Measurements from ENCODE around the gene FERMT3. TPM values are rescaled to one million over a fixed set of nuclear protein-coding genes. Genes with fewer than 3 reads are reported as not detected.

FERMT3 gene
- total and polyA plus RNA-seq, 12 donors: 2.3 to 30.8 (median 6.8) TPM

DNA sequence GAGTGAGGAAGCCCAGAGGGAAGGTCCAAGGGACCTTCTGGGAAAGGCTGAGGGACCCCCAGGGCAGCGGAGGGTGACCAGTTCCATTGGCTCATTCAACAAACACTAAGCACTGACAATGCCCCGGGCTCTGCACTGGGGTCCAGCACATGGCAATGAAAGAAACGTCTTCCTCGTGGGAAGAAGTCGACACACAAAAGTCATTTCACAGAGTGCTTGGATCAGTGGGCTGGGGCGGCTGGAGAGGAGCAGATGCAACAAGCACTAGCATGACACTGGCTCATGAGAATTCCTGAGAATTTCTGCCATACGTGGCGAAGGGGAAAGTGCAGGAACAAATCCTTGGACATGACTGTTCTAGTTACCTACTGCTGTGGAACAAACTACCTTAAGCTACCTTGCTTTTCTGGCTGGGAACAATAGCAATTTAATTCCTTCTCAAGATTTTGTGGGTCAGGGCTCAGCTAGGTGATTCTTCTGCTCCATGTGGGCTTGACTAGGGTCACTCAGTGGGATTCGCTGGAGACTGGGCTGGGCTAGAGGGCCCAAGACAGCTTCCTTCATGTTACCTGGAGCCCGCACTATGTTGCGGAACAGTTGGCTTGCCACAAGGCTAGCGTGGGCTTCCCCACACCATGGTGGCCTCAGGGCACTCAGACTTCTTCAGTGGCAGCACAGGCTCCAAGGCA is 27.4 kb upstream of the FERMT3 start:
- intact Hi-C loops (cut with DNase I): no loop called here
- Histone ChIP-seq H3K4me1 (peaks cover 7 to 43% (median 34%) of the 10 kb centered on the region in 9 donors), H3K27ac (no peak overlapping the region), H3K9me3 (peaks cover 0 to 2% (median 0%) of the 10 kb centered on the region in 11 donors), H3K4me3 (no peak overlapping the region), H3K27me3 (no peaks in the 10 kb centered on the region), H3K36me3 (peaks cover 0 to 8% (median 0%) of the 10 kb centered on the region in 9 donors)
- ATAC-seq (no peak), DNase-seq (no peak)
- TF ChIP-seq, protein P1, sequence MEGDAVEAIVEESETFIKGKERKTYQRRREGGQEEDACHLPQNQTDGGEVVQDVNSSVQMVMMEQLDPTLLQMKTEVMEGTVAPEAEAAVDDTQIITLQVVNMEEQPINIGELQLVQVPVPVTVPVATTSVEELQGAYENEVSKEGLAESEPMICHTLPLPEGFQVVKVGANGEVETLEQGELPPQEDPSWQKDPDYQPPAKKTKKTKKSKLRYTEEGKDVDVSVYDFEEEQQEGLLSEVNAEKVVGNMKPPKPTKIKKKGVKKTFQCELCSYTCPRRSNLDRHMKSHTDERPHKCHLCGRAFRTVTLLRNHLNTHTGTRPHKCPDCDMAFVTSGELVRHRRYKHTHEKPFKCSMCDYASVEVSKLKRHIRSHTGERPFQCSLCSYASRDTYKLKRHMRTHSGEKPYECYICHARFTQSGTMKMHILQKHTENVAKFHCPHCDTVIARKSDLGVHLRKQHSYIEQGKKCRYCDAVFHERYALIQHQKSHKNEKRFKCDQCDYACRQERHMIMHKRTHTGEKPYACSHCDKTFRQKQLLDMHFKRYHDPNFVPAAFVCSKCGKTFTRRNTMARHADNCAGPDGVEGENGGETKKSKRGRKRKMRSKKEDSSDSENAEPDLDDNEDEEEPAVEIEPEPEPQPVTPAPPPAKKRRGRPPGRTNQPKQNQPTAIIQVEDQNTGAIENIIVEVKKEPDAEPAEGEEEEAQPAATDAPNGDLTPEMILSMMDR (IDR thresholded peaks at IDR 0.05): no peak
- WGBS, 2 donors: 94 to 95% methylated on average over 12 of the region's 12 CpGs

DNA sequence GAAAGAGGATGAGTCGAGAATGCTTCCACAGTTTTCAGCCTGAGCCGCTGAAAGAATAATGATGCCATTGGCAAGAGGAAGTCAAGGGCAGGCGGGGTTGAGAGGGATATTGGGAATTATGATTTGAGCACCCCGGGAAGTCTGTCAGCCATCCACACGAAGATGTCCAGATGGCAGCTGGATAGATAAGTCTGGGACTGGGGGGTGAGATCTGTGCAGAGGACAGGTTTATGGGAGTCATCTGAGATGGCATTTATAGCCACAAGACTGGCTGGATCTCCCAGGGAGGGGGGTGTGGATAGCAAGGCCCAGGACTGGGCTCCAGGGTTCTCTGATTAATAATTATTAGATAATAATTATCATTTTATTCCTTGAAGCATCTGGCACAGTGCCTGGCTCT is 25.6 kb upstream of the FERMT3 start:
- peak overlapping the region; percentile 52 to 91 (median 82) for H3K27ac ChIP-seq
- H3K4me1 ChIP-seq: peaks cover 12 to 53% (median 44%) of the 10 kb centered on the region in 9 donors
- ATAC-seq (no peak), DNase-seq (no peak)
- TF ChIP-seq, protein P1 (IDR thresholded peaks at IDR 0.05): no peak
- 41 to 48% methylated on average over 5 of the region's 5 CpGs for WGBS, 2 donors
- H3K4me3 ChIP-seq: peak overlapping the region in 7 of 10 donors; percentile 6 to 44 (median 37)
- intact Hi-C loops (cut with DNase I): loop anchor here in 1 of 10 donors (1.0 kb wide), 1 partner anchor 17 kb away; no protein-coding TSS in a partner anchor
- H3K9me3 ChIP-seq: no peaks in the 10 kb centered on the region
- H3K36me3 ChIP-seq: peaks cover 0 to 8% (median 0%) of the 10 kb centered on the region in 9 donors
- H3K27me3 ChIP-seq: no peaks in the 10 kb centered on the region

DNA sequence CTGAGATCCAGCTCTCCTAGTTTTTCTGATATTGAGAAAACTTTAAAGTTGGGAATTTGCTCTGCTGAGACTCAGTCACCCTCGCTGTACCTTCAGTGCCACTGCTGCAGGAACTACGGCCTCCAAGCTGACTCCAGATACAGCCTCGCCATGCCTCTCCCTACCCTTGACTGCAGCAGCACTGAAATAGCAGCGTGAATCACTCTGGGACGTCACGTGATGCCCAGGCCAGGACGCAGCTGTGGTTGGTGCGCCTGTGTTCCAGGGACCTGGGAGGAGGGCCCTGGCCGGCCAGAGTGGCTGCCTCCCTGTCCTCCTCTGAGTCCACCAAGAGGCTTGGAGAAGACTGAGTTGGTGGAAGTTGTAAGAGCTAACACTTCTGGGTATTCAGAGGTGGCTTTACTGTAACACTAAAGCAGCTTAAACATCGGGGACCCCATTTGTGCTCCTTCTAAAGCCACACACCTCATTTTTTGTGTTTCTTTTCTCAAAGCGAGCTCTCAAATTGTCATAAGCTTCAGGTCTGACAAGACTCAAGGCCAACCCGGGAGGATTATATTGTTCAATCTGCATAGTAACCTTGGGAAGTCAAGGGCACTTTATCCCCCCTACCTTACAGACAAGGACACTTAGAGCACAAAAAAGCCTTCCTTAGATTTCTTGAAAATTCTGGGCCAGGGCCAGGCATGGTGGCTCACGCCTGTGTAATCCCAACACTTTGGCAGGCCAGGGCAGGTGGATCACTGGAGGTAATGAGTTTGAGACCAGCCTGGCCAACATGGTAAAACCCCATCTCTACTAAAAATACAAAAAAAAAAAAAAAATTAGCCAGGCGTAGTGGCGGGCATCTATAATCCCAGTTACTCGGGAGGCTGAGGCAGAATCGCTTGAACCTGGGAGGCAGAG is 24.8 kb upstream of the FERMT3 start:
- H3K4me1 ChIP-seq: peaks cover 12 to 53% (median 44%) of the 10 kb centered on the region in 9 donors
- H3K9me3 ChIP-seq: no peaks in the 10 kb centered on the region
- peak overlapping the region; percentile 52 to 91 (median 82) for H3K27ac ChIP-seq
- intact Hi-C loops (cut with DNase I): no loop called here
- no peaks in the 10 kb centered on the region for H3K27me3 ChIP-seq
- 37 to 38% methylated on average over 17 of the region's 17 CpGs for WGBS, 2 donors
- peak overlapping the region in 8 of 10 donors; percentile 6 to 44 (median 36) for H3K4me3 ChIP-seq
- H3K36me3 ChIP-seq: peaks cover 0 to 8% (median 0%) of the 10 kb centered on the region in 9 donors
- TF ChIP-seq, protein P1 (IDR thresholded peaks at IDR 0.05): no peak
- peak; percentile 58 to 76 (median 74) for ATAC-seq
- DNase-seq: peak; percentile 90 to 93

DNA sequence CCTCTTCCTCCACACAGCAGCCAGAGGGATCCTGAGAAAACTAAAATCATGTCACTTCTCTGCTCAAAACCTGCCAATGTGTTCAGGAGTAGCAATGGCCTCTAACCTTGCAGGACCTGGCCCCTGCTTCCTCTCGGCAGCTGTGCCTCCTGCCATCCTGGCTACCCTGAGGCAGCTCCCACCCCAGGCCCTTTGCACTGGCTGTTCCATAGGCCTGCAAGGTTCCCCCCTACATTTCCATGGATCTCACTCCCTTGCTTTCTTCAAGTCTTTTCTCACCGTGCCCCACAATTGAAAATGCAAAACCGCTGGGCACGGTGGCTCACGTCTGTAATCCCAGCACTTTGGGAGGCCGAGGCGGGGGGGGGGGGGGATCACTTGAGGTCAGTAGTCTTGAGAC is 22.6 kb upstream of the FERMT3 start:
- 91 to 95% methylated on average over 7 of the region's 7 CpGs for WGBS, 2 donors
- Histone ChIP-seq H3K27ac (peak overlapping the region in 6 of 10 donors; percentile 27 to 98 (median 91)), H3K4me1 (peaks cover 12 to 53% (median 44%) of the 10 kb centered on the region in 9 donors), H3K36me3 (peaks cover 0 to 12% (median 0%) of the 10 kb centered on the region in 9 donors), H3K9me3 (no peaks in the 10 kb centered on the region), H3K4me3 (no peak overlapping the region), H3K27me3 (no peaks in the 10 kb centered on the region)
- intact Hi-C loops (cut with DNase I): loop anchor here in 1 of 10 donors (2.0 kb wide), 1 partner anchor 43 kb away; the partner anchor contains the start of genes NUDT22 and TRPT1
- TF ChIP-seq, protein P1 (IDR thresholded peaks at IDR 0.05): no peak
- no peak for ATAC-seq
- DNase-seq: no peak
